ENCODE results near the gene PRSS2. TPM values are rescaled to one million over a fixed set of nuclear protein-coding genes. Genes with fewer than 3 reads are reported as not detected.

The PRSS2 gene
- total RNA-seq, 1 experiment from 2014 or later, result not detected

Other genes starting within 250 kb of the PRSS2 start
- not detected in 2 replicates for gene PRSS1, start 21.5 kb upstream of the PRSS2 start, total RNA-seq (2014; rRNA removed)
- gene EPHB6, start 84.1 kb downstream of the PRSS2 start, total RNA-seq (2014; rRNA removed), result 0.32 and 0.69 TPM in 2 replicates
- not detected in 2 replicates for gene TRPV6, start 114.8 kb downstream of the PRSS2 start, total RNA-seq (2014; rRNA removed)
- not detected in 2 replicates for gene TRPV5, start 162.8 kb downstream of the PRSS2 start, total RNA-seq (2014; rRNA removed)
- not detected in 2 replicates for gene LLCFC1, start 168.5 kb downstream of the PRSS2 start, total RNA-seq (2014; rRNA removed)
- gene KEL, start 191.4 kb downstream of the PRSS2 start, total RNA-seq (2014; rRNA removed), result 0.23 TPM in 1 of 2 replicates, not detected in the other

All from LHCN-M2 (cell line).